HG02763 (cell line): ENCODE results near the gene ENOPH1.
A peak's percentile ranks its signal among the peaks of the same experiment; 100 is the strongest.

ENCODE experiments used
- ATAC-seq: cut with Tn5 transposase; IDR thresholded peaks from one replicate; pipeline ENCODE4 v1.9.1; 2021; ENCODE audit warnings: mild to moderate bottlenecking, moderate library complexity; ENCODE audit not compliant: unreplicated experiment

Gene ENOPH1

DNA sequence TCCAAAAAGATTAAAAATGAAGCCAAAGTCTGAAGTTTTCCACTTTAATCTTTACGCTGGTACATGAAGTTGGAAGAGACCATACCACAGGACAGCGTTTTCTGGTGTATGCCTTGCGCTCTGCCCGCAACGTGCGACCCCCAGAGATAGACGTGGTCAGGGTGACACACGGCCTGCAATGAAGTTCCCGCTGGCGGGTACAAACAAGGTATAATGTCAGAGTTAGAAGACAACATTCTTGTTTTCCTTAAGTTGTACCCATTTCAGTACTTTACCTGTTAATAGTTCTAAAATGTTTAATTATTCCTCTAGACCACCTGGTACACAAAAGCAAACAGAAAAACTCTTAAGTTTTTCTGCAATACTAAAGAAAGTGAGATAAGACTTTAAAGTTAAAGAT, 4.9 kb upstream of the ENOPH1 start:
- ATAC-seq, result no peak

DNA sequence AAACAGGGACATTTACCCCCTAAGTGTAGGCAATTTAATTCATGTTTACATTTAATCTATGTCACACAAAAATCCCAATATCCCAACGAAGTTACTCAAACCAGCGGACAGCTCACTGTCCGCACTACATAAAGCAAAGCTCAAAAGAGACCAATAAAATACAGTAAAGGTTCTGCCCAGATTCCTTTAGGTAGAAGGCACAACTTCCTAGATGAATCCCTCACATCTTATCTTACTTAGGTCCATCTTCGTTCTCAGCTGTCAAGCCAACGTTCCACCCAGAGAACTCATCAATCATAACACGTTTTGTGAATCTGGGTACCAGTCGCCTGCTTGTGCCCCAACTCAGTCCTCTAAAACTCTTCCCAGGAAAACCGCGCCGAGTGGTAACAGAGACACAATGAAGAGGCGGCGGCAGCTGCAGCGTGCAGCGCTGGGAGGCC, 1.8 kb upstream of the ENOPH1 start:
- no peak for ATAC-seq

GRCh38 chr4:82428969-82429727, 1.2 kb upstream of the ENOPH1 start:
- ATAC-seq, result peak; percentile 52

GRCh38 chr4:82429728-82430192, 630 bp upstream of the ENOPH1 start:
- no peak for ATAC-seq

- peak; percentile 1 for ATAC-seq
These were observed 765 bp downstream of the ENOPH1 start for GRCh38 chr4:82430964-82431745.

DNA sequence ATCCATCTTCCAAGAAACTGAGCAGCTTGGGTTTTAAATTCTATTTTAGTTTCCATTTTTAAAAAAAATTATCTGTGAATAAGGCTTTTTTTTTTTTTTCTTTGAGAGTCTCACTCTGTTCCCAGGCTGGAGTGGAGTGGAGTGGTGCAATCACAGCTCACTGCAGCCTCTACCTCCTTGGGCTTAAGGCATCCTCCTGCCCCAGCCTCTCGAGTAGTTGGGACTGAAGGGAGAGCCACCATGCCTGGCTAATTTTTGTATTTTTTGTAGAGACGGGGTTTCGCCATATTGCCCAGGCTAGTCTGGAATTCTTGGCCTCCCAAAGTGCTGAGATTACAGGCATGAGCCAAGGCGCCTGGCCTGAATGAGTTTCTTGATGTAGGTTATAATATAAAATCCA, 1.4 kb downstream of the ENOPH1 start:
- ATAC-seq, result no peak

- ATAC-seq, result no peak
These were observed 2.2 kb downstream of the ENOPH1 start for GRCh38 chr4:82432596-82432995.

DNA sequence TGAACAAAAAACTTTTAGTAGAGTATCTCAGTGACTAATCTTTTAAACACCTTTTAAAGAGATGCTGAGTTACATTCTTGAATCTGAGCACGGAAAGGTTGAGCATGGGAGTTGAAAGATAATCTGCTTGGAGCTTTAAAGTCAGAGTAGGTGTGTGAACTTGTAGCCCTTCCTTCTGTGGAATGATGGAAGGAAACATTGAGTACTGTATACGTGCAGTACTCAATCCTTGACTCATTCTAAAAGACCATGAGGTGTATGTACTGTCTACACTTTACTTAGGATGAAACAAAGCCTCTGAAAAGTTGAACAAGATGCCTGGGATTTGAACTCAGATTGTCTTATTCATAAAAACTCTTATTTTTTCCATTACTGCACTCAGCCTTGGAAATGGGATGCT, 3.4 kb downstream of the ENOPH1 start:
- ATAC-seq, result no peak

GRCh38 chr4:82434949-82435348, 4.6 kb downstream of the ENOPH1 start:
- ATAC-seq, result no peak

DNA sequence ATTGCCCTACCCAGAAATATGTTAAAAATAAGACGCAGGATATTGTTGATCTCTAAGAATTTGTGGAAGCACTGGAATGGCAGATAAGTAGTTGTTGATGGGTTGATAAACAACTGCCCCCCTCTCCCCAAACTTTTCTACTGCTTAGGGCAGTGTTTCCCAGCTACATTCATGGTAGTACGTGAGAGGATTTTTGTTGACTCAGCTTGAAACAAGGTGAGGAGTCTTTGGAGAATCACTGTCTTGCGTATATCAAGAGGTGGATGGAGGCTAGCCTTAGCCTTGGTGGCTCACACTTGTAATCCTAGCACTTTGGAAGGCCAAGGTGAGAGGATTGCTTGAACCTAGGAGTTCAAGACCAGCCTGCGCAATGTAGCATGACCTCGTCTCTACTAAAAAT, 5.7 kb downstream of the ENOPH1 start:
- no peak for ATAC-seq

DNA sequence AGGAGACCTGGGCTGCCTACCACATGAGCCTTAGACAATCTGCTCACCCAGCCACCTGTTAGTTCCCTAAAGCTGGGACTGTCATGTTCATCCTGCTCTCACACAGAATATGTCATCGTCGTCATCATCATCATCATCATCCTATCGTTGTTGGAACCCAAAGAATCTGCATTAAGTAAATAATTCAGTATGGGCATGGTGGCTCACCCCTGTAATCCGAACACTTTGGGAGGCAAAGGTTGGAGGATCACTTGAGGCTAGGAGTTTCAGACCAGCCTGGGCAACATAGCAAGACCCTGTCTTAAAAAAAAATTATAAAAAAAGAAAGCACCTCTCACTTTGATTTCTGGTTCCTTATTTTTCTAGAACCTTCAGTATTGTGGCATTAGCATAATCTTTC, 6.4 kb downstream of the ENOPH1 start:
- no peak for ATAC-seq

- no peak for ATAC-seq
These were observed 7.1 kb downstream of the ENOPH1 start for GRCh38 chr4:82437285-82438005.

DNA sequence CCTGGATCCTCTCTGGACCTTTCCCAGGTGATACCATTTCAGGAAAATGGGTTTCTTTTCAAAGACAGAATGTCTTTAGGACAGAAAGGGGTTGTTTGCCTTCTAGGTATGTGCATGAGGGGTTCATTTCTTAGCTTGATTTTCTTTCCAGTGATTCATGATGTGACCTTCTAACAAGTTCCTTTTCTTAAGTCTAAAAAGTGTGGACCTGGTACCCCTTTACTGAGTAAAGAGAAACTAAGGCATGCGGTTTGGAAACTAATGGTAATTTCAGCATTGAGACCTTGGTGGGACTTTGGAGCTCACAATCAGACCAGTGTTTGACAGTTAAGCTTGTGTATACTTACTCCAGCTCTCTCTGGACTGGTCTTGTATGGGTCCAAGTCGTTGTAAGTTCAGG, 8.7 kb downstream of the ENOPH1 start:
- no peak for ATAC-seq

DNA sequence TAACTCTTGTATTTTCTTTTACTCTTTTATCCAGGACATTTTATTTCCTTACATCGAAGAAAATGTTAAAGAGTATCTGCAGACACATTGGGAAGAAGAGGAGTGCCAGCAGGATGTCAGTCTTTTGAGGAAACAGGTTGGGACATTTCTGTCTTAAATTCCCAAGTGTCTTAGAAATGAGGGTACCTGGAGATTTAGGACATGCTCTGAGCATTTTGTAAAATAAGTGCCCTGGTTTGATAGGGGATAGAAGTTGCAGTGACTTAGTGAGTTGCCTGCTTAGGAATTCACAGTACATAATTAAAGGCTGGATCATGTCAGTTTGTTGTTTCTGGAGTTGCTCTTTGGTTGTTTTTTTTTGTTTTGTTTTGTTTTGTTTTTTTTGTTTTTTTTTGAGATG, 17.5 kb downstream of the ENOPH1 start:
- ATAC-seq, result no peak

DNA sequence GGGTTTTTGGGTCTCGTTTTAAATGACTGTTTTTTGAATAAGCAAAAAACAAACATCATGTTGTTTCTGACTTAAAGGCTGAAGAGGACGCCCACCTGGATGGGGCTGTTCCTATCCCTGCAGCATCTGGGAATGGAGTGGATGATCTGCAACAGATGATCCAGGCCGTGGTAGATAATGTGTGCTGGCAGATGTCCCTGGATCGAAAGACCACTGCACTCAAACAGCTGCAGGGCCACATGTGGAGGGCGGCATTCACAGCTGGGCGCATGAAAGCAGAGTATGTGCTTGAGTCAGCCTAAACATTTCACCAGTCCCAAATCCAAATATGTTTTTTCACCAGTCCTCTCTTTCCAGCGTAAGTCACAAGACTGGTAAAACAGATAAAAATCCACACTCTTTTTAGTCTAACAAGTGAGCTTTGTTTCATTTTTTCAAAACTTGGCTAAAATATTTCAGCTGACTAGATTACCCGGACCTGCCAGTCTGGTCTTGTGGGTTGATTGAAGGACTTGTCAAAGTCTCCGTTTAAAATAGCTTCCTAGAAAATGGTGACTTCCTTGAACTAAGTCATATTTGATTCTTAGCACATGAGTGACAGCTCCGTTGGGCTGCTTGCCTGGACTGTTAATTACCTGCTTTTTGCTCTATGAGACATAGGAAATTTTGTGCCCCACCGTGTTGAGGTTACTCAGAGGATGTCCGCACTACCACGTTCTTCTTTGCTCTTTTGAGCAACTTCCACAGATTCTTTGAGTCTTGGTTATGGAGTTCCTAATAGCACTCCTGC, 20.8 kb downstream of the ENOPH1 start:
- ATAC-seq, result no peak

- no peak for ATAC-seq
These were observed 21.6 kb downstream of the ENOPH1 start for GRCh38 chr4:82452026-82452425.

DNA sequence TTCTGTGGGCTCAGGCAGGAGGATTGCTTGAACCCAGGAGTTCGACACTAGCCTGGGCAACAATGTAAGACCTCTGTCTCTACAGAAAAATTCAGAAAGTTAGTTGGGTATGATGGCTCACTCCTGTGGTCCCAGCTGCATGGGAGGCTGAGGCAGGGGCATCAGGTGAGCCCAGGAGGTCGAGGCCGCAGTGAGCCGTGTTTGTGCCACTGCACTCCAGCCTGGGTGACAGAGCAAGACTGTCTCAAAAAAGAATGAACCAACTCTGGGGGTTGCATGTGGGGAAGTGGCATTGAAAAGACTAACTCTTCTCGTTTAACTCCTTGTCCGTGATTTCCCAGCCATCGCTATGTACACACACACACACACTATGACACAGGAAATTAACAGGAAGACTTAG, 26.9 kb downstream of the ENOPH1 start:
- no peak for ATAC-seq

DNA sequence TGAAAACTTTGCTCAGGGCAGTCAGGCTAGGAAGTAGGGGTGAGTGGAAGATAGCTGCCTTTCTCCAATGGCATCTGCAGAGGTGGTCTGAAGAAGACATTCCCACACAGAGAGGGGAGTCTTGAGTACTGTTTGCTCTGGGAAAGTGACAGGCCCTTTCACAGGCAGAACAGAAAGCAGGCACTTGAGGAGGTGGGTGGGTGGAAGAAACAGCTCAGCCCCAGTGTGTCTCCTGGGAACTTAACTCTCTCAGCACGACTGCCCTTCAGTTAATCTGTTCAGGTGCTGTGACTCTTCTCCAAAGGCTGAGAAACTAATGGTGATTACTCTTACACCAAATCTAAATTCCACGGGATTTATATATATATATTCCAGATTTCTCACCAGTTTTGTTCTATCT, 28.3 kb downstream of the ENOPH1 start:
- no peak for ATAC-seq

DNA sequence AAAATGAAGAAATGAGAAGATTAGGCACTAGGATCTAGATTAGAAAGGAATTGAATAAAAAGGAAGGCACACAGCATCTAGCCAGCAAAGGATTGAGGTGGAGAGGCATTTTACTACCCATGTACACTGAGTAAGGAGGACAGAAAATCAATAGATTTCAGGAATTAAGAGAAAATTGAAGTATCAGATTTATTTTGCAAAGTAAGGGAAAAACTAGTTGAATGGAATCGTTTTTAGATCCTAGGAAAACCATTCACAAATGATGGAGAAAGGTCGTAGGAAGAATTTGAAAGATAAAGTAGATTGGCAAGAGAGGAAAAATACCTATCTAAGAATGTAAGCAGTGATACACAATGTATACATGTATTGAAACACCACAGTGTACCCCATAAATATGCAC, 31.3 kb downstream of the ENOPH1 start:
- no peak for ATAC-seq

DNA sequence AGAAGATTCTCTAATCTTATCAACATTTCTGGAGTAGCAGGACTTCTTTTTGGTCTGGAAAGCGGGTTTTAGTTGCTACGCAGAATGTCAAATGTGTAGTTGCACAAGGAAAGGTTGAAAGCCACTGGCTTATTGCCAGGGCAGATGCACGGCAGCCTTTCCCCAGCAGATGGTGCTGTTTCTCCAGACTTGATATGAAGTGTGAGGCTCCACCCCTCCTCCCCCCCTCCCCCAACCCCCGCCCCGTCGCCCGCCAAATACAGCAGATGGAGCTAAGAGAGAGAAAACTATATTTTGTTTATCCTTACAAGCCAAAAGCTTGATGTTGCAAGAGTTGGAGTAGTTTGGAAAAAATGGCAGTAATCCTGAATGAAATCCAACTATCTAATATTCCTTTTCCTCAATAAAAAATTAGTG, 32.0 kb downstream of the ENOPH1 start:
- ATAC-seq, result peak; percentile 65

DNA sequence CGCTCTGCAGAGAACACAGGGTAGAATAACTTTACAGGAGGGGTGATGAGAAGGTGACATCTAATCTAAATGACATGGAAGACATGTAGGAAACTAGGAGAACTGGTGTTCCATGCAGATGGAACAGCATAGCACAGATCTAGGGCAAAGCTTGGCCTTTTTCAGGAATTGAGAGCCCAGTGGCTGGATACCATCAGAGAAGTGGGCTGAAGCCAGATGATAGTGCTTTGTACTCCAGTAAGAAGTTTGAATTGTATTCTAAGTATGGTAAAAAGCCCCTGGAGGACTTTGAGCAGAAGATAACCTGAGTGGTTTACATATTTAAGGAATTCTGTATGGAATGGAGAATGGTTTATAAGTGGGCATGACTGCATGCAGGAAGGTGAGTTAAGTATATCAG, 32.8 kb downstream of the ENOPH1 start:
- no peak for ATAC-seq
